GM23338 (cell line): ENCODE measurements around the gene FHIP1B.

ENCODE experiments used
- POLR2AphosphoS5 ChIP-seq: IDR thresholded peaks from 2 replicates; pipeline ENCODE4 v1.6.1; 2016; ENCODE audit warnings: antibody characterized with exemption, low read depth
- TF ChIP-seq, protein P1 (sequence below): IDR thresholded peaks from one replicate; pipeline ENCODE4 v1.6.1; 2018; ENCODE audit warnings: antibody characterized with exemption; ENCODE audit not compliant: unreplicated experiment

DNA sequence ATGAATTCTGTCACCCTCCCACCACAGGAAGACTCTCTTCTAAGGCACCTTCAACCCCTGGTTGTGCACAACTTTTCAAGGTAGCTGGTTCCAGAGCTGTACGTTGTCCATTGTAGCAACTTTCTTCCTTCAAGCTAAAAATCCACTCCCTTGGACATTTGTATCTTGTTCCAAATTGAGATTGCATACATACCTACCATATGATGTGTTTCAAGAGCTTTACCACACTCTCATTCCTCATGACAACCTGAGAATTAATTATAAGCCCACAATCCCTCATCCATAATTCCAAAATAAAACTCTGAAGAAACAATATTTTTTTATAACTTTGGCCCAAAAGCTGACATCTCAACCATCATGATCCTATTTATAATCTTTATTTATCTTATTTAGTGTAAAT lies 32.4 kb downstream of the FHIP1B start:
- TF ChIP-seq, protein P1, sequence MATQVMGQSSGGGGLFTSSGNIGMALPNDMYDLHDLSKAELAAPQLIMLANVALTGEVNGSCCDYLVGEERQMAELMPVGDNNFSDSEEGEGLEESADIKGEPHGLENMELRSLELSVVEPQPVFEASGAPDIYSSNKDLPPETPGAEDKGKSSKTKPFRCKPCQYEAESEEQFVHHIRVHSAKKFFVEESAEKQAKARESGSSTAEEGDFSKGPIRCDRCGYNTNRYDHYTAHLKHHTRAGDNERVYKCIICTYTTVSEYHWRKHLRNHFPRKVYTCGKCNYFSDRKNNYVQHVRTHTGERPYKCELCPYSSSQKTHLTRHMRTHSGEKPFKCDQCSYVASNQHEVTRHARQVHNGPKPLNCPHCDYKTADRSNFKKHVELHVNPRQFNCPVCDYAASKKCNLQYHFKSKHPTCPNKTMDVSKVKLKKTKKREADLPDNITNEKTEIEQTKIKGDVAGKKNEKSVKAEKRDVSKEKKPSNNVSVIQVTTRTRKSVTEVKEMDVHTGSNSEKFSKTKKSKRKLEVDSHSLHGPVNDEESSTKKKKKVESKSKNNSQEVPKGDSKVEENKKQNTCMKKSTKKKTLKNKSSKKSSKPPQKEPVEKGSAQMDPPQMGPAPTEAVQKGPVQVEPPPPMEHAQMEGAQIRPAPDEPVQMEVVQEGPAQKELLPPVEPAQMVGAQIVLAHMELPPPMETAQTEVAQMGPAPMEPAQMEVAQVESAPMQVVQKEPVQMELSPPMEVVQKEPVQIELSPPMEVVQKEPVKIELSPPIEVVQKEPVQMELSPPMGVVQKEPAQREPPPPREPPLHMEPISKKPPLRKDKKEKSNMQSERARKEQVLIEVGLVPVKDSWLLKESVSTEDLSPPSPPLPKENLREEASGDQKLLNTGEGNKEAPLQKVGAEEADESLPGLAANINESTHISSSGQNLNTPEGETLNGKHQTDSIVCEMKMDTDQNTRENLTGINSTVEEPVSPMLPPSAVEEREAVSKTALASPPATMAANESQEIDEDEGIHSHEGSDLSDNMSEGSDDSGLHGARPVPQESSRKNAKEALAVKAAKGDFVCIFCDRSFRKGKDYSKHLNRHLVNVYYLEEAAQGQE = no peak
- TF ChIP-seq POLR2AphosphoS5 = no peak
